Subcutaneous preadipocyte (primary cell): ENCODE data around the gene OR2T2. TPM values are rescaled to one million over a fixed set of nuclear protein-coding genes. Genes with fewer than 3 reads are reported as not detected.

ENCODE experiments used
- total RNA-seq: library from RNA; depleted of rRNA; stranded (reverse); fragments of >200 nt; gene quantifications from 2 replicates; pipeline ENCODE4 v1.2.3, GENCODE V29; 2012

OR2T2 gene
- total RNA-seq: not detected in 2 replicates

GRCh38 chr1:248445399-248445798, at the start of gene OR2T2:
TSS of gene OR2T2 (plus strand) at chr1:248445637. CDS start at chr1:248452798, 7,161 bp downstream.

GRCh38 chr1:248402748-248403147, 42.7 kb upstream of the OR2T2 start, which contains the start of gene OR2T1:
TSS of gene OR2T1 (plus strand) at chr1:248403048. CDS start at chr1:248406148, 3,100 bp downstream.

GRCh38 chr1:248473051-248473450, 27.6 kb downstream of the OR2T2 start, which contains the start of gene OR2T3:
TSS of gene OR2T3 (plus strand) at chr1:248473351. CDS start at chr1:248473351, 0 bp downstream.

GRCh38 chr1:248488289-248488688, 42.9 kb downstream of the OR2T2 start, which contains the start of gene OR2T5:
TSS of gene OR2T5 (plus strand) at chr1:248488589. CDS start at chr1:248488589, 0 bp downstream.

Other genes with a start within 250 kb of the OR2T2 start
- gene OR2M3, start 248.4 kb upstream of the OR2T2 start, total RNA-seq: not detected in 2 replicates
- gene OR2M4, start 214.2 kb upstream of the OR2T2 start, total RNA-seq: not detected in 2 replicates
- gene OR2T33, start 167.7 kb upstream of the OR2T2 start, total RNA-seq: not detected in 2 replicates
- not detected in 2 replicates for gene OR2T12, start 142.2 kb upstream of the OR2T2 start, total RNA-seq
- not detected in 2 replicates for gene OR2M7, start 121.1 kb upstream of the OR2T2 start, total RNA-seq
- gene OR14C36, start 96.9 kb upstream of the OR2T2 start, total RNA-seq: not detected in 2 replicates
- gene OR2T4, start 84.0 kb upstream of the OR2T2 start, total RNA-seq: not detected in 2 replicates
- gene OR2T6, start 69.9 kb upstream of the OR2T2 start, total RNA-seq: not detected in 2 replicates
- not detected in 2 replicates for gene OR2T1, start 42.6 kb upstream of the OR2T2 start, total RNA-seq
- not detected in 2 replicates for gene OR2T3, start 27.7 kb downstream of the OR2T2 start, total RNA-seq
- gene OR2T5, start 43.0 kb downstream of the OR2T2 start, total RNA-seq: not detected in 2 replicates
- not detected in 2 replicates for gene OR2G6, start 62.4 kb downstream of the OR2T2 start, total RNA-seq
- gene OR2T29, start 117.1 kb downstream of the OR2T2 start, total RNA-seq: not detected in 2 replicates
- not detected in 2 replicates for gene OR2T34, start 129.1 kb downstream of the OR2T2 start, total RNA-seq
- not detected in 2 replicates for gene OR2T10, start 152.1 kb downstream of the OR2T2 start, total RNA-seq
- not detected in 2 replicates for gene OR2T11, start 189.5 kb downstream of the OR2T2 start, total RNA-seq
- not detected in 2 replicates for gene OR2T35, start 199.6 kb downstream of the OR2T2 start, total RNA-seq
- not detected in 2 replicates for gene OR2T27, start 209.9 kb downstream of the OR2T2 start, total RNA-seq